Ishikawa (cell line): ENCODE measurements around the gene CFAP107.

Experiments
- CEBPB ChIP-seq: IDR thresholded peaks from 2 replicates; pipeline ENCODE4 v1.6.1; 2012
- CREB1 ChIP-seq: IDR thresholded peaks from 2 replicates; pipeline ENCODE4 v1.6.1; 2012; ENCODE audit warnings: low read depth
- EGR1 ChIP-seq: IDR thresholded peaks from 2 replicates; pipeline ENCODE4 v1.6.1; 2012
- EP300 ChIP-seq: IDR thresholded peaks from 2 replicates; pipeline ENCODE4 v1.6.1; 2012; ENCODE audit warnings: borderline replicate concordance
- FOXM1 ChIP-seq: IDR thresholded peaks from 2 replicates; pipeline ENCODE4 v1.6.1; 2012; ENCODE audit warnings: low read depth, borderline replicate concordance
- MAX ChIP-seq: IDR thresholded peaks from 2 replicates; pipeline ENCODE4 v1.6.1; 2012
- NFIC ChIP-seq: IDR thresholded peaks from 2 replicates; pipeline ENCODE4 v1.6.1; 2012
- RAD21 ChIP-seq: IDR thresholded peaks from 2 replicates; pipeline ENCODE4 v1.6.1; 2012; ENCODE audit warnings: low read depth
- REST ChIP-seq: IDR thresholded peaks from 2 replicates; pipeline ENCODE4 v1.6.1; 2012; ENCODE audit warnings: low read depth, mild to moderate bottlenecking
- TAF1 ChIP-seq: IDR thresholded peaks from 2 replicates; pipeline ENCODE4 v1.6.1; 2012; ENCODE audit warnings: low read depth, mild to moderate bottlenecking
- TCF12 ChIP-seq: IDR thresholded peaks from 2 replicates; pipeline ENCODE4 v1.6.1; 2012; ENCODE audit warnings: low read depth
- TEAD4 ChIP-seq: IDR thresholded peaks from 2 replicates; pipeline ENCODE4 v1.6.1; 2012
- YY1 ChIP-seq: IDR thresholded peaks from 2 replicates; pipeline ENCODE4 v1.6.1; 2012; ENCODE audit warnings: low read depth
- ZBTB7A ChIP-seq: IDR thresholded peaks from 2 replicates; pipeline ENCODE4 v1.6.1; 2012; ENCODE audit warnings: low read depth
- TF ChIP-seq, protein P1 (sequence below): IDR thresholded peaks from 2 replicates; pipeline ENCODE4 v1.6.1; 2012

Gene CFAP107, protein sequence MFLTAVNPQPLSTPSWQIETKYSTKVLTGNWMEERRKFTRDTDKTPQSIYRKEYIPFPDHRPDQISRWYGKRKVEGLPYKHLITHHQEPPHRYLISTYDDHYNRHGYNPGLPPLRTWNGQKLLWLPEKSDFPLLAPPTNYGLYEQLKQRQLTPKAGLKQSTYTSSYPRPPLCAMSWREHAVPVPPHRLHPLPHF

DNA sequence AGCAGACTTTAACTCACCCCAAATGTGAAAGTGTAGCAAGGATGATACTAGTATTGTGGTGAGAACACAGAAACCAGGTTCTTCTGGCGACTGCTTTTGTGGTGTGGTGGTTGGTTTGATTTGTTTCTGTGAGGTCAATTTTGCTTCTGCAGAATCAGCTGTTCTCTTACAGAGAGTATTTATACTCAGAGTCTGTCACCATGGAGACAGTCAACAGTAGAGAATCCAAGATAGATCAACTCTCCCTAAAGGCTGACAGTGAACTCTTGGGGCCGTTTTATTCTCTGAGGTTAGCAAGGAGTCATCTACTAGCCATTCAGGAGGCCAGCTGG is at the start of gene CFAP107:
CFAP107 (plus strand) TSS at position 209 of the 332 bp plus-strand sequence. CDS start 231 bp downstream, outside the sequence.
- no peak for TF ChIP-seq NFIC
- TF ChIP-seq CREB1: no peak
- no peak for TF ChIP-seq EGR1
- no peak for TF ChIP-seq RAD21
- no peak for TF ChIP-seq ZBTB7A
- TF ChIP-seq CEBPB: no peak
- TF ChIP-seq TCF12: no peak
- TF ChIP-seq REST: no peak
- no peak for TF ChIP-seq EP300
- TF ChIP-seq TEAD4: no peak
- no peak for TF ChIP-seq YY1
- TF ChIP-seq TAF1: no peak
- no peak for TF ChIP-seq FOXM1

- TF ChIP-seq FOXM1: no peak
- TF ChIP-seq EP300: no peak
- no peak for TF ChIP-seq EGR1
- no peak for TF ChIP-seq TCF12
- no peak for TF ChIP-seq CEBPB
- no peak for TF ChIP-seq NFIC
- TF ChIP-seq ZBTB7A: no peak
- no peak for TF ChIP-seq TEAD4
- TF ChIP-seq, protein P1, sequence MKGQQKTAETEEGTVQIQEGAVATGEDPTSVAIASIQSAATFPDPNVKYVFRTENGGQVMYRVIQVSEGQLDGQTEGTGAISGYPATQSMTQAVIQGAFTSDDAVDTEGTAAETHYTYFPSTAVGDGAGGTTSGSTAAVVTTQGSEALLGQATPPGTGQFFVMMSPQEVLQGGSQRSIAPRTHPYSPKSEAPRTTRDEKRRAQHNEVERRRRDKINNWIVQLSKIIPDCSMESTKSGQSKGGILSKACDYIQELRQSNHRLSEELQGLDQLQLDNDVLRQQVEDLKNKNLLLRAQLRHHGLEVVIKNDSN: no peak
- no peak for TF ChIP-seq RAD21
- no peak for TF ChIP-seq YY1
- no peak for TF ChIP-seq CREB1
- TF ChIP-seq REST: no peak
- no peak for TF ChIP-seq MAX
- TF ChIP-seq TAF1: no peak
Measured at GRCh38 chr1:12696658-12697057, 49.3 kb upstream of the CFAP107 start.

DNA sequence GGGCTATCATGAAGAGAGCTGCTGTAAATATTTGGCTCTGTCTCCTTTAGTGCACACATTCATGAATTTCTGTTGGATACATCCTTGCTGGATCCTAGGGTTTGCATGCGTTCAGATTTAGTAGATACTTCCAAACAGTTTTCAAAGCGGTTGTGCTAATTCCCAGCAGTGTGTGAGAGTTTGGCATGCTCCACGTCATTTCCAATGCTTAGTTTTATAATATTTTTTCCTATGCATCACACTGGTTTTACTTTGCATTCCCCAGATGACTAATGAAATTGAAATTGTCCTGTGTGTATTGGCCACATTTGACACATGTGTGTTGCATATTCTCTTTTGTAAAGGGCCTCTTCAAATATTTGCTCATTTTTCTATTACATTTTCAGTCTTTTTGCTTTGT is 48.6 kb upstream of the CFAP107 start:
- no peak for TF ChIP-seq YY1
- TF ChIP-seq EGR1: no peak
- TF ChIP-seq RAD21: no peak
- TF ChIP-seq NFIC: no peak
- no peak for TF ChIP-seq TCF12

GRCh38 chr1:12703821-12704451 is 42.1 kb upstream of the CFAP107 start:
- TF ChIP-seq RAD21: no peak
- TF ChIP-seq FOXM1: no peak
- no peak for TF ChIP-seq EGR1
- no peak for TF ChIP-seq YY1
- TF ChIP-seq, protein P1: no peak
- no peak for TF ChIP-seq REST
- no peak for TF ChIP-seq CEBPB
- TF ChIP-seq TCF12: no peak
- no peak for TF ChIP-seq NFIC
- no peak for TF ChIP-seq ZBTB7A
- TF ChIP-seq TAF1: no peak

DNA sequence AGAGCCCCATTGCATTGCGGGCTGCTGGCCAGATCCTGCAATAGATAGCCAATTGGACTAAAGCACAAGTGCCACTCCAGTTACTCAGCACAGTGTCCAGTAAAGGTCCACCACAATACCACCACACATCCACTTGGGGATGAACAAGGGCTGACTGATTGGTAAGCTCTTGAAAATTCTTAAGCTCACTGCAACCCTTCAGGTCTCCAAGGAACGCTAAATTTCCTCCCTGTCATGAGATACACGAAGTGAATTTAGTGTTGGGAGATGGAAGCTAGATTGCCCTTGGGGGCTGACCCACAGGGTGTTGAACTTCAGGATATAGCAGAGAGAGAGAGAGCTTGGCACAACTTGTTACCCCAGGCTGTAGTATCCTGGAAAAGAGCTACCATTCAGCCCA is 39.9 kb upstream of the CFAP107 start:
- TF ChIP-seq, protein P1: no peak
- TF ChIP-seq CEBPB (no peak), NFIC (no peak), EP300 (no peak), YY1 (no peak), TEAD4 (no peak)
